Astrocyte (in vitro differentiated cells and primary cell): ENCODE results near the gene AUP1.

Experiments
- CTCF ChIP-seq: IDR thresholded peaks from 2 replicates; pipeline ENCODE4 v1.5.1; 2011; ENCODE audit warnings: low read depth, mild to moderate bottlenecking, inconsistent platforms, low read length, moderate library complexity; ENCODE audit not compliant: insufficient read depth
- EZH2 ChIP-seq: IDR thresholded peaks from 2 replicates; pipeline ENCODE4 v1.6.1; 2012; ENCODE audit warnings: mild to moderate bottlenecking, low read length, inconsistent platforms; ENCODE audit not compliant: insufficient read depth

GRCh38 chr2:74531666-74532065 lies 2.2 kb upstream of the AUP1 start:
- TF ChIP-seq CTCF (no peak), EZH2 (no peak)
